Gastrocnemius medialis (tissue), 4 donors: ENCODE results near the gene SLC25A22.

ENCODE experiments used
- CTCF ChIP-seq, 5 experiments: fragments of 450-650 bp in 3 of 5; fragments of 200-600 bp in 2 of 5; sonication (generic) in 2 of 5; IDR thresholded peaks in 4 of 5; conservative IDR thresholded peaks in 1 of 5; 1 replicate in 4 of 5; 2 replicates in 1 of 5; pipeline ENCODE4 v1.5.1; 2016 to 2019; ENCODE audit warnings: antibody characterized with exemption in 5 of 5, mild to moderate bottlenecking in 3 of 5, moderate library complexity in 3 of 5
- POLR2A ChIP-seq, 2 donors: fragments of 450-650 bp; IDR thresholded peaks; one replicate each; pipeline ENCODE4 v1.6.1; 2017; ENCODE audit warnings: antibody characterized with exemption in 2 of 2, mild to moderate bottlenecking in 2 of 2, moderate library complexity in 2 of 2

GRCh38 chr11:831961-832528 is 34.0 kb upstream of the SLC25A22 start:
- no peak for TF ChIP-seq CTCF (IDR thresholded peaks at IDR 0.05 in 4 of 5, conservative IDR thresholded peaks at IDR 0.05 in 1 of 5)
- TF ChIP-seq POLR2A (IDR thresholded peaks at IDR 0.05), result no peak
